ENCODE measurements around the gene HEATR1.

DNA sequence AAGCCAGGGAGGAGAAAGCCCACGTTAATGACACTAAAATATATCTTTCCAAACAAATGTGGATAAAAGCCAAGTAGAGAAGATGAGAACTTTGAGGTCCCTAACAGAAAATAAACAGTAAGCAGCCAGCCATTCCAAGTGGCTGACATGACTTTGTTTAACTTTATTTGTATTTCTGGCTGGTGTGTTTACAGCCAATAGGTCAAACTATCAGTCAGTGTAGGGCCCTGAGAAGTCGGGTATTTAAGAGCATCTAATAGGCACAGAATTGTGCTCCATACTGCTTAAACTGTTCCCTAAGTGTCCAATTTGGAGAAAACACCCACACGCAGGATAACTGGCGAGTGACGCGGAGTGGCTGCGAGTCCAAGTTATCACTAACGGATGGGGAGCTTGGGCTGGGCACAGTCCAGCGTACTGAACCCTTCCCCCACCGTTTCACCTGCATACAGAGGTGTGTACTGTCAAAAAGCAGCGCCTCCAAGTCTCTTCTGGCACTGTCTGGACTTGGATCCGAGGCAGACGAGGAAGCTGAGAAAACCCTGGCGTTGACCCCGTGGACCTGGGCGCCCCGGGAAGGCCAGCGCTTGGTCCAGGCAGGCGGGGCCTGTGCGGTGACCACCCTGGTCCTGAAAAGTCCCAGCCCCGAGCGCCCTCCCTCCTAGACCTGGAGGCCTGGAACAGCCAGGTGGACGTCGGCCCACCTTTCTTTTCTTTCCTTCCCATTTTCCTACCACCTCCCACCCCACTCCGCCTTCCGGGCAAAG is 81.2 kb downstream of the HEATR1 start:
- TF ChIP-seq, protein P1, sequence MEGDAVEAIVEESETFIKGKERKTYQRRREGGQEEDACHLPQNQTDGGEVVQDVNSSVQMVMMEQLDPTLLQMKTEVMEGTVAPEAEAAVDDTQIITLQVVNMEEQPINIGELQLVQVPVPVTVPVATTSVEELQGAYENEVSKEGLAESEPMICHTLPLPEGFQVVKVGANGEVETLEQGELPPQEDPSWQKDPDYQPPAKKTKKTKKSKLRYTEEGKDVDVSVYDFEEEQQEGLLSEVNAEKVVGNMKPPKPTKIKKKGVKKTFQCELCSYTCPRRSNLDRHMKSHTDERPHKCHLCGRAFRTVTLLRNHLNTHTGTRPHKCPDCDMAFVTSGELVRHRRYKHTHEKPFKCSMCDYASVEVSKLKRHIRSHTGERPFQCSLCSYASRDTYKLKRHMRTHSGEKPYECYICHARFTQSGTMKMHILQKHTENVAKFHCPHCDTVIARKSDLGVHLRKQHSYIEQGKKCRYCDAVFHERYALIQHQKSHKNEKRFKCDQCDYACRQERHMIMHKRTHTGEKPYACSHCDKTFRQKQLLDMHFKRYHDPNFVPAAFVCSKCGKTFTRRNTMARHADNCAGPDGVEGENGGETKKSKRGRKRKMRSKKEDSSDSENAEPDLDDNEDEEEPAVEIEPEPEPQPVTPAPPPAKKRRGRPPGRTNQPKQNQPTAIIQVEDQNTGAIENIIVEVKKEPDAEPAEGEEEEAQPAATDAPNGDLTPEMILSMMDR (IDR thresholded peaks at IDR 0.05) = no peak
- no peak for TF ChIP-seq EP300 (IDR thresholded peaks at IDR 0.05)

Measured in suprapubic skin (tissue), 3 donors.